DND-41 (cell line): ENCODE results near the gene NTN4.

Experiments used
- ATAC-seq: fragments of 200-7000 bp; cut with Tn5 transposase; 3 replicates; pipeline ENCODE4 v1.9.1; 2021; ENCODE audit warnings: low read depth; ENCODE audit not compliant: insufficient read depth
- DNase-seq: peaks from one replicate; pipeline ENCODE4 v3.0.0-alpha.2; 2020
- H2AFZ ChIP-seq: 2 replicates; pipeline ENCODE4 v1.6.0; 2012; ENCODE audit warnings: low read depth, low read length
- H3K27ac ChIP-seq: 2 replicates; pipeline ENCODE4 v1.5.1; 2012; ENCODE audit warnings: low read length, inconsistent platforms
- H3K27me3 ChIP-seq: fragments of 200-600 bp; sonication (generic); 2 replicates; pipeline ENCODE4 v1.6.0; 2012; ENCODE audit warnings: low read length, mild to moderate bottlenecking, inconsistent platforms; ENCODE audit not compliant: insufficient read depth, poor library complexity
- H3K36me3 ChIP-seq: 2 replicates; pipeline ENCODE4 v1.5.1; 2012; ENCODE audit warnings: low read length, inconsistent platforms; ENCODE audit not compliant: insufficient read depth
- H3K4me1 ChIP-seq: 2 replicates; pipeline ENCODE4 v1.5.1; 2012; ENCODE audit warnings: mild to moderate bottlenecking, low read length; ENCODE audit not compliant: insufficient read depth
- H3K4me2 ChIP-seq: 2 replicates; pipeline ENCODE4 v1.6.0; 2012; ENCODE audit warnings: mild to moderate bottlenecking, moderate library complexity, low read length, inconsistent platforms; ENCODE audit not compliant: insufficient read depth
- H3K4me3 ChIP-seq, 2 experiments: fragments of 200-600 bp in 1 of 2; shearing (Covaris generic) in 1 of 2; 2 replicates each; pipeline ENCODE4 v1.5.1; 2012 to 2016; ENCODE audit warnings: inconsistent platforms in 2 of 2, low read length in 2 of 2, mild to moderate bottlenecking in 2 of 2, low read depth in 1 of 2, moderate library complexity in 1 of 2
- H3K79me2 ChIP-seq: 2 replicates; pipeline ENCODE4 v1.6.0; 2012; ENCODE audit warnings: low read length, inconsistent platforms; ENCODE audit not compliant: insufficient read depth
- H3K9ac ChIP-seq: 2 replicates; pipeline ENCODE4 v1.6.0; 2012; ENCODE audit warnings: low read depth, mild to moderate bottlenecking, inconsistent platforms, low read length, moderate library complexity
- H3K9me3 ChIP-seq: 2 replicates; pipeline ENCODE4 v1.5.1; 2012; ENCODE audit warnings: low read length, moderate library complexity, mild to moderate bottlenecking, inconsistent platforms; ENCODE audit not compliant: insufficient read depth, severe bottlenecking
- H4K20me1 ChIP-seq: 2 replicates; pipeline ENCODE4 v1.6.0; 2012; ENCODE audit warnings: low read length; ENCODE audit not compliant: insufficient read depth
- CTCF ChIP-seq: IDR thresholded peaks from 2 replicates; pipeline ENCODE4 v1.5.1; 2012; ENCODE audit warnings: borderline replicate concordance, low read length, moderate library complexity, mild to moderate bottlenecking; ENCODE audit not compliant: poor library complexity, severe bottlenecking; ENCODE audit errors: extremely low read depth
- EZH2 ChIP-seq: IDR thresholded peaks from 3 replicates; pipeline ENCODE4 v1.6.1; 2012; ENCODE audit warnings: borderline replicate concordance, low read depth, mild to moderate bottlenecking, moderate library complexity, low read length, inconsistent platforms; ENCODE audit not compliant: severe bottlenecking

NTN4 gene

GRCh38 chr12:95762123-95762785 is 28.3 kb downstream of the NTN4 start:
- Histone ChIP-seq H4K20me1 (no peaks in the 10 kb centered on the region), H3K4me3 (no peak overlapping the region), H3K9me3 (no peaks in the 10 kb centered on the region), H2AFZ (no peak overlapping the region), H3K27ac (no peak overlapping the region), H3K9ac (no peak overlapping the region), H3K27me3 (peaks cover 2% of the 10 kb centered on the region), H3K4me2 (no peak overlapping the region), H3K79me2 (no peaks in the 10 kb centered on the region), H3K36me3 (no peaks in the 10 kb centered on the region), H3K4me1 (no peaks in the 10 kb centered on the region)
- TF ChIP-seq CTCF (no peak), EZH2 (no peak)
- DNase-seq (no peak), ATAC-seq (no peak)

GRCh38 chr12:95760371-95760770 is 30.2 kb downstream of the NTN4 start:
- no peaks in the 10 kb centered on the region for H3K27me3 ChIP-seq
- H3K27ac ChIP-seq, result no peak overlapping the region
- H3K9ac ChIP-seq, result no peak overlapping the region
- no peak overlapping the region for H3K4me3 ChIP-seq
- no peaks in the 10 kb centered on the region for H3K36me3 ChIP-seq
- DNase-seq, result no peak
- no peaks in the 10 kb centered on the region for H4K20me1 ChIP-seq
- H3K9me3 ChIP-seq, result no peaks in the 10 kb centered on the region
- H3K4me2 ChIP-seq, result no peak overlapping the region
- H2AFZ ChIP-seq, result no peak overlapping the region
- no peak for ATAC-seq
- no peaks in the 10 kb centered on the region for H3K79me2 ChIP-seq
- no peaks in the 10 kb centered on the region for H3K4me1 ChIP-seq
- TF ChIP-seq EZH2, result no peak
- TF ChIP-seq CTCF, result no peak

DNA sequence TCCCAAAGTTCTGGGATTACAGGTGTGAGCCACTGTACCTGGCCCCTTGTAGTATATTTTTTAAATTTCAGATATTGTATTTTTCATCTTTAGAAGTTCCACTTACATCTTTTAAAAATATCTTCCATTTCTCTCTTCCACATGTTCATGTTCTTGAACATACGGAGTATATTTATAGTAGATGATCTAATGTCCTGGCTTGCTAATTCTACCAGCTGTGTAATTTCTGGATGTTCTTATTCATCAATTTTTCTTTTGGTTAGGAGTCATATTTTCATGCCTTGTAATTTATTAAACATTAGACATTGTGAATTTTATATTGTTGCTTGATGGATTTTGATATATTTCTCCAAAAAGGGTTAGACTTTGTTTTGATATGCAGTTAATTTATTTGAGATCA is 30.8 kb downstream of the NTN4 start:
- Histone ChIP-seq H3K9me3 (no peaks in the 10 kb centered on the region), H3K4me2 (no peak overlapping the region), H4K20me1 (no peaks in the 10 kb centered on the region), H2AFZ (no peak overlapping the region), H3K36me3 (no peaks in the 10 kb centered on the region), H3K27me3 (no peaks in the 10 kb centered on the region), H3K79me2 (no peaks in the 10 kb centered on the region), H3K27ac (no peak overlapping the region), H3K4me3 (no peak overlapping the region), H3K4me1 (no peaks in the 10 kb centered on the region), H3K9ac (no peak overlapping the region)
- ATAC-seq (no peak), DNase-seq (no peak)
- TF ChIP-seq EZH2, result no peak
- no peak for TF ChIP-seq CTCF
